Endometrial microvascular endothelial cells (primary cell): ENCODE data around the gene RBFOX1. TPM values are rescaled to one million over a fixed set of nuclear protein-coding genes. Genes with fewer than 3 reads are reported as not detected.

Experiments used
- in situ Hi-C: cut with HindIII; loops from 2 replicates; pipeline ENCODE4 v1.10.0; 2017; ENCODE audit warnings: low sequenced_read_pairs, low pct_unique_long_range_greater_than_20kb; ENCODE audit errors: inconsistent ontology term
- total RNA-seq: library from RNA; depleted of rRNA; stranded (reverse); fragments of >200 nt; gene quantifications from one replicate; pipeline ENCODE4 v1.2.3, GENCODE V29; 2015; ENCODE audit errors: inconsistent ontology term

RBFOX1 gene
- total RNA-seq, 1 donor from 2014 or later, result not detected

GRCh38 chr16:7331997-7332396 is 648 bp upstream of the RBFOX1 start:
- in situ Hi-C loops, result no loop called here

GRCh38 chr16:7333180-7333725 is 608 bp downstream of the RBFOX1 start:
- in situ Hi-C loops, result no loop called here

GRCh38 chr16:7334801-7335560 is 2.3 kb downstream of the RBFOX1 start:
- in situ Hi-C loops, result no loop called here

GRCh38 chr16:7335991-7336634 is 3.5 kb downstream of the RBFOX1 start:
- in situ Hi-C loops, result no loop called here

GRCh38 chr16:7336742-7337141 is 4.1 kb downstream of the RBFOX1 start:
- in situ Hi-C loops, result no loop called here

GRCh38 chr16:7338826-7339225 is 6.2 kb downstream of the RBFOX1 start:
- in situ Hi-C loops, result no loop called here

- in situ Hi-C loops, result no loop called here
Measured at GRCh38 chr16:7339700-7340099, 7.1 kb downstream of the RBFOX1 start.

GRCh38 chr16:7340938-7341337 is 8.3 kb downstream of the RBFOX1 start:
- in situ Hi-C loops, result no loop called here

- in situ Hi-C loops, result no loop called here
Measured at GRCh38 chr16:7342598-7342997, 10.0 kb downstream of the RBFOX1 start.

GRCh38 chr16:7343243-7343642 is 10.6 kb downstream of the RBFOX1 start:
- in situ Hi-C loops, result no loop called here

GRCh38 chr16:7344830-7345780 is 12.5 kb downstream of the RBFOX1 start:
- in situ Hi-C loops, result no loop called here

GRCh38 chr16:7350806-7351205 is 18.2 kb downstream of the RBFOX1 start:
- in situ Hi-C loops, result no loop called here

GRCh38 chr16:7351610-7352510 is 19.2 kb downstream of the RBFOX1 start:
- in situ Hi-C loops, result no loop called here

- in situ Hi-C loops, result no loop called here
Measured at GRCh38 chr16:7355758-7356157, 23.1 kb downstream of the RBFOX1 start.

- in situ Hi-C loops, result no loop called here
Measured at GRCh38 chr16:7361416-7362129, 28.9 kb downstream of the RBFOX1 start.

- in situ Hi-C loops, result no loop called here
Measured at GRCh38 chr16:7362231-7362630, 29.6 kb downstream of the RBFOX1 start.
